ENCODE data around the gene ITPR3. TPM values are rescaled to one million over a fixed set of nuclear protein-coding genes. Genes with fewer than 3 reads are reported as not detected.

ITPR3 gene
- total RNA-seq, 2 experiments from 2014 or later = 57.8 to 59.3 TPM

DNA sequence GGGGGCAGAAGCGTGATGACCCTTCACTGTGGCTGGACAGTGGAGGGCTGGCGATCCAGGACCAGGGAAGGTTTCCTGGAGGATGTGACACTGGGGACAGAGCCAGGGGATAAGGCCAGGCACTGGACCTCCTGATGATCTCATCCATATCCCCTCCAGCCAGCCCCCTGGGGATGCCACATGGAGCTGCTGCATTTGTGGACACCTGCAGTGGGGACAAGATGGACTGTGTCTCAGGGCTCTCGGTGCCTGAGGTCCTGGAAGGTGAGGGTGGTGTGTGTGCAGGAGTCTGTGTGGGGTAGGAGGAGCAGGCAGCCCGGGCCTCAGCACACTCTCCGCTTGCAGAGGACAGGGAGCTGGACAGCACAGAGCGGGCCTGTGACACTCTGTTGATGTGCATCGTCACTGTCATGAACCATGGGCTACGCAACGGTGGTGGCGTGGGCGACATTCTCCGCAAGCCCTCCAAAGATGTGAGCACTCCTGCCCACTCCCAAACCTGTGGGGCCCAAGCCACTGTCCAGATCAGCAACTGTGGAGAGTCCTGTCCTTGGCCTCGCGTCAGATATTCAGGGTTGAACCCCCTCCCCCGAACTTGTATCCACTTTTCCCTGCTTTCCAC, 70.4 kb downstream of the ITPR3 start:
- H3K27ac Mint-ChIP-seq = peak overlapping the region; percentile 94
- ATAC-seq = no peak
- peaks cover 81% of the 10 kb centered on the region for H3K36me3 Mint-ChIP-seq (ENCODE audit: low read depth)
- peaks cover 60% of the 10 kb centered on the region for H3K4me1 Mint-ChIP-seq (ENCODE audit: low read depth)
- H3K9me3 Mint-ChIP-seq (ENCODE audit: insufficient read depth) = no peaks in the 10 kb centered on the region
- H3K4me3 Mint-ChIP-seq = no peak overlapping the region
- no peaks in the 10 kb centered on the region for H3K27me3 Mint-ChIP-seq (ENCODE audit: low read depth)
- ChIA-PET CTCF (interaction anchor here (2.6 to 5.3 kb wide), 2 partner anchors 9 to 20 kb away, joined by 9 to 19 read pairs; partner anchors contain the start of gene UQCC2), POLR2A (interaction anchor here (0.7 kb wide), 1 partner anchor 99 kb away, joined by 3 read pairs; no protein-coding TSS in a partner anchor)
- no peak for DNase-seq

GRCh38 chr6:33692078-33692759, 71.1 kb downstream of the ITPR3 start:
- peaks cover 67% of the 10 kb centered on the region for H3K4me1 Mint-ChIP-seq (ENCODE audit: low read depth)
- no peaks in the 10 kb centered on the region for H3K9me3 Mint-ChIP-seq (ENCODE audit: insufficient read depth)
- peak overlapping the region; percentile 94 for H3K27ac Mint-ChIP-seq
- ChIA-PET POLR2A (interaction anchor here (0.7 to 1.0 kb wide), 2 partner anchors 100 to 112 kb away, joined by 3 read pairs; partner anchors contain the start of gene BAK1), CTCF (interaction anchor here (1.9 to 5.3 kb wide), 3 partner anchors 8 to 19 kb away, joined by 4 to 19 read pairs (median 9); partner anchors contain the start of gene UQCC2)
- ATAC-seq (no peak), DNase-seq (no peak)
- H3K36me3 Mint-ChIP-seq (ENCODE audit: low read depth) = peaks cover 81% of the 10 kb centered on the region
- H3K27me3 Mint-ChIP-seq (ENCODE audit: low read depth) = no peaks in the 10 kb centered on the region
- H3K4me3 Mint-ChIP-seq = peak overlapping the region; percentile 48

GRCh38 chr6:33692760-33693158, 71.6 kb downstream of the ITPR3 start:
- H3K36me3 Mint-ChIP-seq (ENCODE audit: low read depth) = peaks cover 83% of the 10 kb centered on the region
- H3K27ac Mint-ChIP-seq = peak overlapping the region; percentile 94
- H3K27me3 Mint-ChIP-seq (ENCODE audit: low read depth) = no peaks in the 10 kb centered on the region
- ChIA-PET CTCF (interaction anchor here (1.2 to 5.3 kb wide), 4 partner anchors 16 to 106 kb away, joined by 3 to 19 read pairs (median 12); partner anchors contain the start of gene UQCC2), POLR2A (interaction anchor here (0.7 to 1.0 kb wide), 2 partner anchors 72 to 113 kb away, joined by 3 read pairs; partner anchors contain the start of genes BAK1 and ITPR3)
- ATAC-seq = peak; percentile 69
- DNase-seq = peak; percentile 82
- H3K4me1 Mint-ChIP-seq (ENCODE audit: low read depth) = peaks cover 72% of the 10 kb centered on the region
- H3K9me3 Mint-ChIP-seq (ENCODE audit: insufficient read depth) = no peaks in the 10 kb centered on the region
- peak overlapping the region; percentile 48 for H3K4me3 Mint-ChIP-seq

GRCh38 chr6:33693186-33694105, 72.3 kb downstream of the ITPR3 start:
- Mint-ChIP-seq H3K27ac (peak overlapping the region; percentile 94), H3K36me3 (ENCODE audit: low read depth) (peaks cover 82% of the 10 kb centered on the region), H3K27me3 (ENCODE audit: low read depth) (no peaks in the 10 kb centered on the region), H3K4me1 (ENCODE audit: low read depth) (peaks cover 78% of the 10 kb centered on the region), H3K4me3 (no peak overlapping the region), H3K9me3 (ENCODE audit: insufficient read depth) (no peaks in the 10 kb centered on the region)
- CTCF ChIA-PET = interaction anchor here (1.0 to 5.3 kb wide), 9 partner anchors 15 to 114 kb away, joined by 3 to 19 read pairs (median 6); partner anchors contain the start of genes BAK1, ITPR3 and UQCC2
- ATAC-seq = no peak
- POLR2A ChIA-PET = interaction anchor here (0.7 to 2.2 kb wide), 4 partner anchors 10 to 114 kb away, joined by 3 to 8 read pairs (median 4); partner anchors contain the start of genes BAK1 and ITPR3
- no peak for DNase-seq

DNA sequence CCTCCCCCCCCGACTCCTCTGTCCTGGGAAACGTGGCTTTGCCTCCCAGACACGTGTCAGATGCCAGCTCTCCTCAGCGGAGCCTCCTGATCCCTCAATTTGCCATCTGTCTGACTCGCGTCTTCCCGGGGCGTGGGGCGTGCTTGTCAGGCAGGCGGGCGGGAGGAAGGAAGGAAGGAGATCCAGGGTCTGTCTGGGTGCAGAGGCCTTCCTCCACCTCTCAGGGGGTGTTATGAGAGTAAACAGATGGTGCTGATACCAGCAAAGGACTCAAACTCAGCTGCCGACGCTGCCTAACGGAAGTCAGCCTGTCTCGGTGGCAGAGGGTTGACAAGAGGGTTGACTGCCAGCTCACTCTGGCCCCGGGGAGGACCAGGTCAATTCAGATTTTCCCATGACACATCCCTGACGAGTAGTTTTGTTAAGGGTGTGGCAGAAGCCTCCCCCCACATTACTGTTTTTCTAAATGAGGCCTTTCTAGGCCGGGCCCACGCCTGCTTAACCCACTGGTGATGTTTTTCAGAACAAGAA, 73.3 kb downstream of the ITPR3 start:
- no peaks in the 10 kb centered on the region for H3K27me3 Mint-ChIP-seq (ENCODE audit: low read depth)
- H3K9me3 Mint-ChIP-seq (ENCODE audit: insufficient read depth) = no peaks in the 10 kb centered on the region
- H3K4me1 Mint-ChIP-seq (ENCODE audit: low read depth) = peaks cover 84% of the 10 kb centered on the region
- ChIA-PET CTCF (interaction anchor here (1.0 to 5.3 kb wide), 12 partner anchors 11 to 263 kb away, joined by 3 to 19 read pairs (median 4); partner anchors contain the start of genes BAK1, ITPR3 and UQCC2), POLR2A (interaction anchor here (0.7 to 2.2 kb wide), 3 partner anchors 11 to 78 kb away, joined by 3 to 8 read pairs (median 6); partner anchors contain the start of gene ITPR3)
- DNase-seq (peak; percentile 70), ATAC-seq (peak; percentile 64)
- H3K27ac Mint-ChIP-seq = peak overlapping the region; percentile 92
- H3K4me3 Mint-ChIP-seq = peak overlapping the region; percentile 49
- H3K36me3 Mint-ChIP-seq (ENCODE audit: low read depth) = peaks cover 79% of the 10 kb centered on the region

DNA sequence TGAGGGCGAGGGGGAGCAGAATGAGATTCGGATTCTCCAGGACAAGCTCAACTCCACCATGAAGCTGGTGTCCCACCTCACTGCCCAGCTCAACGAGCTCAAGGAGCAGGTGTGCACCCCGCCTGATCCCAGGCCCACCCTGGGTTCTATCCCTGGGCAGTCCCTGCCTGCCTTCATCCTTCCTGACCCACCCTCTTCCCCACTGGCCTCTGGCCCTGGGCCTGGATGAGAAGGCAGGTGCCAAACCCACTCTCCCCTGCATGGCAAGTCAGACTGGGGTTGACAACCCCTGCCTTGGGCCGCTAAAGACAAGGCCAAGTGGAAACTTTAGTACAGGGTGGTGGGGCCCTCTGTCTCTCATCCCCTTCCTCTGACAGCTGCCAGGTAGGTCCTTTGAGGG, 73.9 kb downstream of the ITPR3 start:
- peaks cover 88% of the 10 kb centered on the region for H3K4me1 Mint-ChIP-seq (ENCODE audit: low read depth)
- H3K4me3 Mint-ChIP-seq = no peak overlapping the region
- DNase-seq (no peak), ATAC-seq (no peak)
- H3K9me3 Mint-ChIP-seq (ENCODE audit: insufficient read depth) = no peaks in the 10 kb centered on the region
- ChIA-PET CTCF (interaction anchor here (1.0 to 3.3 kb wide), 11 partner anchors 11 to 264 kb away, joined by 3 to 19 read pairs (median 4); partner anchors contain the start of genes BAK1, ITPR3 and UQCC2), POLR2A (interaction anchor here (0.7 to 2.2 kb wide), 3 partner anchors 12 to 78 kb away, joined by 3 to 8 read pairs (median 6); partner anchors contain the start of gene ITPR3)
- H3K27me3 Mint-ChIP-seq (ENCODE audit: low read depth) = no peaks in the 10 kb centered on the region
- H3K27ac Mint-ChIP-seq = peak overlapping the region; percentile 92
- peaks cover 78% of the 10 kb centered on the region for H3K36me3 Mint-ChIP-seq (ENCODE audit: low read depth)

DNA sequence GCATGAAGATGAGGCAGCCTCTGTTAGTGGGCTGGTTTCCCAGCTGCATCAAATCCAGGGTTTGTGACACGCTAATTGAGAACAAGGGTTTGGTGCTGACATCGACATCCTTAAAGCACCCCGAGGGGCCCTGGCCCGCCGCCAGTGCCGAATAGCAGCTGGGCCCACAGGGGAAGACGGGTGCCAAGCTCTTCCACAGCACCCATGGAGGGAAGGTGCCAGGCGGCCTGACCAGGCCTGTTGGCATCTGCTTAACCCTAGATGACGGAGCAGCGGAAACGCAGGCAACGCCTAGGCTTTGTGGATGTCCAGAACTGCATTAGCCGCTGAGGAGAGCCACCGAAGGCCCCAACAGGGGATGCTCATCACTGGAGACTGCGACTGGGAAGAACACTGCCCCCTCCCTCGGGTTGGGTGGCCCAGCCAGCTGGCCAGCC, 74.3 kb downstream of the ITPR3 start:
- CTCF ChIA-PET = interaction anchor here (1.0 to 3.3 kb wide), 7 partner anchors 10 to 116 kb away, joined by 3 to 19 read pairs (median 4); partner anchors contain the start of genes BAK1, ITPR3 and UQCC2
- no peak for DNase-seq

GRCh38 chr6:33696076-33696475, 75.0 kb downstream of the ITPR3 start:
- ATAC-seq = no peak
- Mint-ChIP-seq H3K27me3 (ENCODE audit: low read depth) (no peaks in the 10 kb centered on the region), H3K36me3 (ENCODE audit: low read depth) (peaks cover 76% of the 10 kb centered on the region), H3K4me3 (peak overlapping the region; percentile 54), H3K27ac (peak overlapping the region; percentile 92), H3K4me1 (ENCODE audit: low read depth) (peaks cover 89% of the 10 kb centered on the region), H3K9me3 (ENCODE audit: insufficient read depth) (no peaks in the 10 kb centered on the region)
- ChIA-PET CTCF (interaction anchor here (1.0 to 3.3 kb wide), 4 partner anchors 15 to 109 kb away, joined by 3 to 19 read pairs (median 6); partner anchors contain the start of genes ITPR3 and UQCC2), POLR2A (interaction anchor here (1.0 kb wide), 1 partner anchor 75 kb away, joined by 3 read pairs; the partner anchor contains the start of gene ITPR3)
- no peak for DNase-seq

More for the DNA sequence above, 74.3 kb downstream of the ITPR3 start:
- POLR2A ChIA-PET = interaction anchor here (1.0 to 2.2 kb wide), 2 partner anchors 12 to 74 kb away, joined by 3 to 8 read pairs; partner anchors contain the start of gene ITPR3
- no peaks in the 10 kb centered on the region for H3K9me3 Mint-ChIP-seq (ENCODE audit: insufficient read depth)
- peak overlapping the region; percentile 92 for H3K27ac Mint-ChIP-seq
- no peak overlapping the region for H3K4me3 Mint-ChIP-seq
- ATAC-seq = no peak
- peaks cover 79% of the 10 kb centered on the region for H3K36me3 Mint-ChIP-seq (ENCODE audit: low read depth)
- peaks cover 93% of the 10 kb centered on the region for H3K4me1 Mint-ChIP-seq (ENCODE audit: low read depth)
- no peaks in the 10 kb centered on the region for H3K27me3 Mint-ChIP-seq (ENCODE audit: low read depth)

DNA sequence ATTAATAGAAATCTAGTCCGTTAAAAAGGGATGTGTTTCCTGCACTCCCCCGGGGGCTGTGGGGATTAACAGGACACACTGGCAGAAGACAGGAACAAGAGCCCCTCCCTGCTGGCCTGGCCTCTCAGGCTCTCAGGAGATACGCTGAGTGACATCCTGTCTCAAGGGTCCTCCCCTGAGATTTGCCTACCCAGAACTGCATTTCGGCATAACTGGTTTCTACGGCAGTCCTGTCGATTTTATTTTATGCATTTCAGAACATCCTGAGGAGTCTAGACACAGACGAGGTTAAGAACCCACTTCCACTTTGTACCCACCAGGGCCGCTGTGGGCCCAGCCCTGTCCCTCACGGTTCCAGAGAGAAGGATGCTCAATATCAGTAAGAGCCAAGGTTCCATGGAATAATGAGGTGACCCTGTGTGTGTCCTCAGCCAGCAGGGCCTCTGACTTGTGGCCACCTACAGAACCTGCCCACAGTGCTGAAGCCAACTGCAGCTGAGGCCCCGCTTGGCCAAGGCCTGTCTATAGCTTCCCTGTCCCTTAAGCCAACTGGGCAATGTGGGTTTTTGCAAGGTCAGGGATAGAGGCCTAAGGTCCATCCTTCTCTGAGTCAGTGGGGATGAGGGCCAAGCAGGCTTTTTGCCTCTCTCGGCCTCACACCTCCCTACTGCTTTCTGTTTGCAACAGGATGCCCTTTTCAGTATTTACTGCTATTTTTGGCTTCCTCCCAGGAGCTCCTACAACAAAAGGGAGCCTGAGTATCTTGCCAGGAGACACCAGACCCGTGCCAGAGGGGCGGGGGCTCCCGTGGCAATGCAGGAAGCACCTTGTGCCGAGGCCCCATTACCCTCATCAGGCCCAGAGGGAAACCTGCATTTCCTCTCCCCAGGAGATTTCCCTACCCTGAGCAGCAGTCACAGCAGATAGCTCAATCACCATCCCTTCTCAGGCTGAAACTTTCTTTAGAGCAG, 75.7 kb downstream of the ITPR3 start:
- ATAC-seq = peak; percentile 40
- peaks cover 81% of the 10 kb centered on the region for H3K4me1 Mint-ChIP-seq (ENCODE audit: low read depth)
- peaks cover 76% of the 10 kb centered on the region for H3K36me3 Mint-ChIP-seq (ENCODE audit: low read depth)
- ChIA-PET POLR2A (interaction anchor here (0.7 to 1.6 kb wide), 4 partner anchors 13 to 192 kb away, joined by 3 to 6 read pairs (median 3); partner anchors contain the start of genes ITPR3 and UQCC2), CTCF (interaction anchor here (0.8 to 1.6 kb wide), 11 partner anchors 9 to 118 kb away, joined by 3 to 10 read pairs (median 5); partner anchors contain the start of genes ITPR3 and UQCC2)
- no peaks in the 10 kb centered on the region for H3K27me3 Mint-ChIP-seq (ENCODE audit: low read depth)
- peak overlapping the region; percentile 54 for H3K4me3 Mint-ChIP-seq
- DNase-seq = peak; percentile 71
- no peaks in the 10 kb centered on the region for H3K9me3 Mint-ChIP-seq (ENCODE audit: insufficient read depth)
- peak overlapping the region; percentile 92 for H3K27ac Mint-ChIP-seq

Measured in activated CD8-positive, alpha-beta T cell treated with anti-CD3 and anti-CD28 coated beads, Interleukin-2, amount 10 ng/mL, durations not matched to agents 7 days and 5 days (primary cell).